Measurements from ENCODE around the gene KCNAB2.

- TF ChIP-seq ZNF565 (CRISPR knock-in tag; conservative IDR thresholded peaks at IDR 0.05; ENCODE audit: low read depth): no peak
- TF ChIP-seq CSDC2 (CRISPR knock-in tag; IDR thresholded peaks at IDR 0.05): no peak
- TF ChIP-seq PATZ1 (CRISPR knock-in tag; IDR thresholded peaks at IDR 0.05; ENCODE audit: borderline replicate concordance): no peak
- no peak for TF ChIP-seq ISL1 (CRISPR knock-in tag; IDR thresholded peaks at IDR 0.05)
- no peak for TF ChIP-seq RARB (CRISPR knock-in tag; IDR thresholded peaks at IDR 0.05)
- no peak for TF ChIP-seq TSHZ2 (CRISPR knock-in tag; IDR thresholded peaks at IDR 0.05)
- no peak for TF ChIP-seq ARNTL (CRISPR knock-in tag; IDR thresholded peaks at IDR 0.05; ENCODE audit: borderline replicate concordance, low read depth)
- no peak for TF ChIP-seq ZNF8 (CRISPR knock-in tag; IDR thresholded peaks at IDR 0.05)
- no peak for TF ChIP-seq CREB5 (CRISPR knock-in tag; IDR thresholded peaks at IDR 0.05; ENCODE audit: low read depth)
These were observed 40.3 kb upstream of the KCNAB2 start for GRCh38 chr1:6005276-6005917.

All from SK-N-SH treated with all-trans-retinoic acid at 6 μM for 48 hours (cell line).